Measurements from ENCODE around the gene OCRL.

OCRL gene

DNA sequence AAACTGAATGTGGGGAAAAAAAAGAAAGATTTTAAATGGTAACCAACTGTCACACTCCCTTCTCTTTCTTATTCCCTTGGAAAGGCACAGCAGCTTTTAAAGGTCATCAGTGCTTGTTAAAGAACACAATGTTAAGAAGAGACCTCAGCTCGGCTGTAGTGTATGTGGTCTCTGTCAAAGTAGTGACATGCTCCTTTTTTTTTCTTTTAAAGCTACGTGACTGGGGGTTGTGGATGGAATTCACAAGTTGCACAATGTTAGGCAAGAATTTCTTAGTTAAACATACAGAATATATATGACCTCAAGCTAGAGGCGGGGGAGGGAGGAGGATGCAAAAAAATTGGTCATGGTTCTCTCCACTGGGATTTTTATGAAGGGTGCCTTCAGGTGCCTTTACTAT is 45.6 kb downstream of the OCRL start:
- DNase-seq (ENCODE audit: low spot score), result no peak

DNA sequence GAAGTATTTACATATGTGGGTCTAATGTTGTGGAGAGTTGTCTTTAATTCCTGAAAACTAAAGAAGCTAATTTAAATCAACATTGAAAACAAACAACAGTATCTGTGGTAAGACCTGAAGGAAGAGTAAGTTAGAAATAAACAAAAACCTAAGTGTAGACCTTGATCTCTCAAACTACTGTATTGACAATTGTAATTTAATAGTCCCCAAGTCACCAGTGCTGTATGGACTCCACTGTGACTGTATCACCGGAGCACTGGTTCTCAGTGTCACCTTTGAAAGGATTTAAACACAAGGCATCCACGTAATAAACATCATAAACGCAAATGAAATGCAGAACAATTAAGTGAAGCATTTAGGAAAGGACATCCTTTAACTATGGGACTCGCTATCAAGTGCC is 46.4 kb downstream of the OCRL start:
- DNase-seq (ENCODE audit: low spot score), result no peak

DNA sequence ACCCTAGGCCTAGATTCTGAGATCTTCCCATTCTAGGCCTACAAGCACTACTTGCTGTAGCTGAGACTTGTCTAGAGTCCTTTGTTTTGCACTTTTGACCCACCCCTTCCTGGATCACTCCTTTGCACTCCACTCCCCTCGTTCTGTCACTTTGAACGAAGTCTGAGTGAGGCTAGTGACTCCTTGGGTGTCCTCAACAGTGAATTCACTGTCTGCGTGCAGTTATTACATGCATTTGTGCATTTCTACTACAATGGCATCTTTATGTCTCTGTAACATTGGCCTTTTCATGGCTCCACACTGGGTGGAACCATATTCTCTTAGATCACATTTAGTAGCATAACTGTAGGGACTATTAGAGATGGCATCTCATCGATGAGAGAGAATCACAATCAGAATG is 50.5 kb downstream of the OCRL start:
- DNase-seq (ENCODE audit: low spot score), result no peak

DNA sequence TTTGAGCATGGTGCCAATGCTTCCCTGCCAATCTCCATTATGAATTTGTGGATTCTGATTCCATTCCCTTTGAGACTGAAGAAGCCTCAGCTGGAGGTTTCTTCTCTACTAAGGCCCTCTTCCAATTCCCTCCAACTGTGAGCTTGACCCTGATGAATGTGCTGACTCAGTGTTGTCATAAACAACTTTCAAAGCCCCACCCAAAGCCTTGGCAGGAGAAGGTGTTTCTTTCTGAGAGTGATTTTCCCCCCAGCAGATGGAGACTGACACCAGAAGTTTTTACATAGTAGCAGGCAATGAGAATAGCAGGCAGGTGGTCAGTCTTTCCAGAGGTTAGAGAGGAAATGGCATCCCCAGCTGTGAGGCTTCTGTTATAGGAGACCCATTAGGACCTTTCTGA is 53.1 kb downstream of the OCRL start:
- peak; percentile 41 for DNase-seq (ENCODE audit: low spot score)

DNA sequence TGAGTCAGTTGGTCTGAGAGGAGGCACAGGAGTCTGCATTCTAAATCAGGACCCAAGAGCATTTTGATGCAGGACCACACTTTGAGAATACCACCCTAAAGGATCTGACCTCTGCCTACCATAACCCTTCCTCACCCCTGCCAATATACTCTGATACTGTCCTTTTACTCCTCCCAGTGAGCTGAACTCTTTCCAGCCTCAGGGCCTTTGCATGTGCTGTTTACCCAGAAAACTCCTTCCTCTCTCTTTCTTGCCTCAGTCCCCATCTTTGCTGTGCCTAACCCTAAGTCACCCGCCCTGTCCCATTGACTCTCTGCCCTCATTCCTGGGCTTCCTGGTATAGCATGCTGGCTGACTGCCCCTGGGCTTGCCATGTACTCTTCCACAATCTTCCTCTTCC is 54.7 kb downstream of the OCRL start:
- no peak for DNase-seq (ENCODE audit: low spot score)

DNA sequence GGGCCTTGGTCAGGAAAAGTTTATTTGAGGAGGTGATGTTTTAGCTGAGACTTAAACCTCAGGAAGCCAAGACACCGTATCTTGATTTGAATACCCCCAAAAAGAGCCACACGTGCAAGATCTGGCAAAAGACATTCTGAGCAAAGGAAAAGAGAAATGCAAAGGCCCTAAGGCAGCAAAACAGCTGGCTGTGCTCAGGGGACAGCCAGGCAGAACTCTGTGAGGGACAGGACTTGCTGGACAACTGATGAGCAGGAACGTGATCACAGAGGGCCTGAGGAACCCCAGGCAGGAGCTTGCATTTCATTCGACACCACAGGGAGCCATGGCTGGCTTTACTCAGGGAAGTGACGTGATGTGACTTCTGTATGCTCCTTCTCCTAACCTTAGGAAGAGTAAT is 56.0 kb downstream of the OCRL start:
- DNase-seq (ENCODE audit: low spot score), result no peak

DNA sequence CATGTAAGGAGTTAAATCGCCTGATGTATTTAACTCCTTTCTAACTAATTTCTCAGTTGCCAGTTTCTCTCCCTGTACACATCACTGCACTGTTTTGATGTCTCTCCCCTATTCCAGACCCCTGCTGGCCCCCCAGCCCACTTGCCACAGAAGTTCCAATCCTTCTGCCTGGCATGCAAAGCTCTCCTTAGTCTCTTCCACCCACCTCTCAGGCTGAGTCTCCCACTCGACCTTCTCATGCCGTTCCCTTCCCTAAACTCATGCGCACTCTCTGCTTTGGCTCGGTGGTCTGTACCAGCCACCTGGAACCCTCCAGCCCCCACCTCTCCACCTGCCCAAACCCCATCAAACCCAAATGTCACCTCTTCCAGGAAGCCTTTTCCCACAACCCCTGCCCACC is 57.8 kb downstream of the OCRL start:
- DNase-seq (ENCODE audit: low spot score), result no peak

DNA sequence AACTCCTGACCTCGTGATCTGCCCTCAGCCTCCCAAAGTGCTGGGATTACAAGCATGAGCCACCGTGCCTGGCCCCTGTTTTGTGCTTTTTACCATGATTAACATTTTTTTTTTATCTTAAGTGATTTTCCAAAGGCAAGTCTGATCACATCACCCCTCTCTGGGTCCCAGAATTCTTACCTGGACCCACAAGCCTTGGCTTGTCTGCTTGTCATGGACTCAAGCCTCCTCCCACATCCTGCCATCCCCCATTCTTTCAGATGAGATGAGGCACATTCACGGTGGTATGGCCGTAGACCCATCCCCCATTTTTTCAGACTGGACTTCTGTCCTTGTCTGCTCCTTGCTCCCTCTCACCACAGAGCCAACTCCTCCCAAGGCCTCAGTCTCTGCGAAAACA is 59.4 kb downstream of the OCRL start:
- no peak for DNase-seq (ENCODE audit: low spot score)

DNA sequence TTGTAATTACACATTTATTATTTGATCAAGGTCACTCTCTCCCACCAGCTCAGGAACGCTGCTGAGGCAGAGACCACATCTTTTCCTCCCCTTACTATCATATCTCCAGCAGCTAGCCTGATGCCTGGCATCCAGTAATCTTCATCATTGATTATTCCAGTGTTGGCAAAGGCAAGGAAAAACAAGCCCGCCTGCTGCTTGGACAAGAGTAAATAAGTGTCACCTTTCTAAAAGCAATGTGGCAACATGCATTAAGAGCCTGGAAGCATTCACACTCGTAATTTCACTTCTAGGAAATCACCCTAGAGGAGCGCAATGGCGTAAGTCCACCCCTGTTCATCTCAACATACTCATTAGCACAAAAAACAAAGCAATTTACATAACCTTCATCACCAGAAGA is 59.9 kb downstream of the OCRL start:
- no peak for DNase-seq (ENCODE audit: low spot score)

DNA sequence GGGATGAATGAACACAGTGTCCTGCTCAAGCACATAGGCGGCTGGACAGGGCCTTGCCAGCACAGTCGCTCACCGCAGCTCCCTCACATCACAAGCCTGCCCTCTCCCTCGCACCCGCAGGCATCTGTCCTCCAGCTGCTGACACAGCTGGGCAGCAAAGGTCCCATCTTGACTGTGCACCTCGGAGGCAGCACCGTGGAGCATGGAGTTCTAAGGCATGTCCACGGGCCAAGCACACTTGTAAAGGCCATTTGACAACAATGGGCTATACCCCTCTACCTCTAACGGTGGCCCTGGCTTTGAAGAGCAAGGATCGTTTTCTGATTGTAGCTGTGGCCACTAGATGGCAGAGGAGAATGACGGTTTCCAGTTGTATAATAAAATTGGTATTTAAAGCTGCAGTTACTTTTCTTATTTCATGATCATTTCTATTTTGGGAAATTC is 60.9 kb downstream of the OCRL start:
- DNase-seq (ENCODE audit: low spot score), result peak; percentile 46

DNA sequence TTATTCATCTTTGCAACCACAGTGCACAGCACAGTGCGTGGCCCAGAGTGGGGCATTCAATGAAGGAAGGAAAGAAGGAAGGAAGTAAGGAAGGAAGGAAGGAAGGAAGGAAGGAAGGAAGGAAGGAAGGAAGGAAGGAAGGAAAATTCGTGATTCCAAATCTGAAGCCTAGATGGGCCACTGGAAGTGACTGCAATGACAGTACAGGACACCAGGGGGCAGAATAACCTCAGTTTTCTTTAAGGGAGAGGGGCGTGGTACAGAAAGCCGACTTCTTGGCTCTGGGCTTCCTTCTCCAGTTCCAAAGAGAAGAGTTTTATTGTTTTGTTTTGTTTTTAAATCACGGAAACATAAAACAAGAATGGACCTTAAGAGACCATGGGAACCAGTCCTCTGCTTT is 66.9 kb downstream of the OCRL start:
- DNase-seq (ENCODE audit: low spot score), result peak; percentile 81

DNA sequence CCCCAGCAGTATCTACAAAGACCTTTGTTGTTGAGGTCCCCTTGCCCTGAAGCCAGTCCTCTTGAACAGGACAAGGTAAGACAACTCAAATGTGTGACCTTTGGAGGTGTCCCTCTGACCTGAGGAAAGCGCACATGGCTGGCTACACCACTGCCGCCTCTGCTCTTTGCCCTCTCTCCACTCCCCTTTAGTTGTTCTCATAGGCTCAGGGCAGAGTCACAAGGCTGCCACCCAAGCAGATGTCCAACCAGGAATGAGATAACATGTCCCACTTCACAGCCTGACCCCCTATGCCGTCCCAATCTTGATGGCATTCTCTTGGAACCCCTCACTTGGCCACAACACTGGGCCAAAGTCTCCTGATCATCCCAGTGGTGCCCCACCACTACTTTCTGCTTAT is 68.4 kb downstream of the OCRL start:
- no peak for DNase-seq (ENCODE audit: low spot score)

DNA sequence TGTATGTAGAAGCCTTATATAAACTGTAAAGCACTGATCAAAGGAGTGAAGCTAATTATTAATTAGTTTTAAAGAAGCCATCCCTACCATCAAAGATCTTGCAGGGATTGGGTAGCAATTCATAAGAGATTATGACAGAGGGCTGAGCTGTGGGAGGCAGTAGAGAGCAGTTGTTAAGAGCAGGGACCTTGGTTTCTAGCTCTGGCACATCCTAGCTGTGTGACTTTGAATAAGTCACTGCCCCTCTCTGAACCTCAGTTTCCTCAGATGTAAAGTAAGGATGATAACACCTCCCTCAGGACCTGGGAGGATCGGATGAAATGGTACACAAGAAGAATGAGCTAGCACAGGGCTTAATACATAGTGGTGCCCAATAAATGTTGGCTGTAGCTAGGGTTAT is 69.3 kb downstream of the OCRL start:
- DNase-seq (ENCODE audit: low spot score), result no peak

DNA sequence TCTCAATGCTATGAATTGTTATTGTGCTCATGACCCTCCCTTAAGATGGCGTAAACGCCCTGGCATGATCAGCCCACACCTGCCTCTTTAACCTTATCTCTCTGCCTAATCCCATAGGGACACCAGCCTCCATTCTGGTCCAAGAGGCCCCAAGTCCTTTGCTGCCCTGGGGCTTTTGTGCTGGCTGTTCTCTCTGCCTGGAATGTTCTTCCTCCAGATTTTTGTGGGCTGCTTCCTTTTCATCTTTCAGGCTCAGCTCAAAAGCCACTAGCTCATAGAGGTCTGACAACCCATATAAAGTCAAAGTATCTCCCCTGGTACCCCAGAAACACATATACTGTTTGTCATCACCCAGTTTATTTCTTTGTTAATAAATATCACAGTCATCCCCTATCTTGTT is 72.3 kb downstream of the OCRL start:
- no peak for DNase-seq (ENCODE audit: low spot score)

DNA sequence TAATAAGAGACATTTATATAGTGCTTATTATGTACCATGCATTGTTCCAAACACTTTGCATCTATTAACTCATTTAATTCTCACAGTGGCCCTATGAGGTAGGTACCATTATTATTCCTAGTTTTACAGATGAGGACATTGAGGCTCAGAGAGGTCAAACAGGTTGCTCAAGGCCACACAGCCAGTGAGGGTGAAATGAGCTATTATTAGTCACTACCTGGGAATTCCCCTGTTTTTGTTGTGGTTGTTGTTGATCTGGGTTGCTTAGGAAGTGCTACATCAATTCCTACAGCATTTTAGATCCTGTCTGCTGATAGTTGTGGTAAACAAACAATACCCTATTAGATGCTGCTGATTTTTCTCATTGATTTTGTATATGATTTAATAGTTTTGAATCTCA is 73.5 kb downstream of the OCRL start:
- DNase-seq (ENCODE audit: low spot score), result no peak

DNA sequence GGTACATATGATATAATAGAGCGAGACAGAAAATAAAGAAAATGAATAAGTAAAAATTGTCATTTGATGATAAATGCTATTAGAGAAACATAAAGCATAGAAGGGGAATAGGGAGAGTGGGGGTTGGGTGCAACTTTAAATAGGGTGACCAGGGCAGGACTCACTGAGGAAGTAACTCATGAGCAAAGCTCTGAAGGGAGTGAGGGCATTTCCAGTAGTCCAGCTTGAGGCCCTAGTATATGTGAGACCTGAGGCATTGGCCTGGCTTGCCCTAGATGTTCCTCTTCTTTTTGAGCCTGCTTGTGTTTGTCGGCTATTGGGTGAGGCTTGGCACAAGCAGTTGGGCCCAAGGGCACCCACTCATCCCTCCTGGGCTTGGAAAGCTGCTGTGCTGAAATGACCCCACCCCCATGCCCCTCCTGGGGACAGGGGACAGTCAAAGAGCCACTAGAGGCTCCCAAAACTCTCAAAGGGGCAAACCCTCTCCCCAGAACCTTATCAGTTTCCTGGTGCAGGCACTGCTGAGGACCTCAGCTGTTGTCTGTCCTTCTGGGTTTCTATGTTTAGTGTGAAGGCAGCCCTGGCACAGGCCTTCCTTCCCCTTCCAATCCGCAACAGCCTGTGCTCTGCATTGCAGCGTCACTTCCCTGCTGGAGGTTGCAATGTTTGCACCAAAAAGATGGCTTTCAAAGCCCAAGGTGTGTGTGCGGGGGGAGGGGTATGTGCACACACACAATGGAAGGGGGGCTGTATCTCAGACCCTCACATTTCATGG is 74.6 kb downstream of the OCRL start:
- no peak for DNase-seq (ENCODE audit: low spot score)

DNA sequence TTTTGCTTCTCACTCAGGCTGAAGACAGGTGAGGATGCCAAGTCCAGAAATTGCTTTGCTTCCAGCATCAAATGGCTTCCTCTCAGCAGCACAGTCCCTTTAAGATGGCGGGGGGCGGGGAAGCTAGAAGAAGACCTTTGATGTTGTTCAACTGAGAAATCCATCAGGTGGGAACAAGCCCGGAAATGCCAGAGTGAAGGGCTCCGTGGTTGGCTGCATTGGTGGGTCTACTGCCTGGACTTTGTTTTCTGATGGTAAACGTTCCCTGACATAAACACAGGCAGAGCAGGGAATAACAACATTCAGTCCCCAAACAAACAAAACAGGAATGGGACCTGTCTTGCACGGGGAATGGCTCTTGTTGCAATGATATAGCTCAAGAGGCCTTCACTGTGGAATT is 77.4 kb downstream of the OCRL start:
- DNase-seq (ENCODE audit: low spot score), result no peak

DNA sequence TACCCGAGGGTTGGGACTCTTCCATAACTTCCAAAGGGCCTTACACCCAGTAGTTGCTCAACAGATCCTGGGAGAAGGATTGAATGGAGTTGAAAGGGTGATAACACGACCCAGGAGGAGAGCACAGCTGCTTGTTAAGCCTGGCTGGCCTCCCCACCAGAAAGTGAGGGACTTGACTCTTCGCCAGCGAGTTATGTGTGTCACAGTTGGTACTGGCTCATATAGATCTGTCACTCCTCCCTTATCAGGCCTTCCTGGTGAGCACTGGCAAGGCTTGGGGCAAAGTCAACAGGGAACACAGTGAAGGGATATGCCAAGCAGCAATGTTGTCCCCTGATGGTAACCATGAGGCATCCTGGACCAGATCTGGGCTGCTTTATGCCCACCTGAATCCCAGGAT is 78.9 kb downstream of the OCRL start:
- no peak for DNase-seq (ENCODE audit: low spot score)

DNA sequence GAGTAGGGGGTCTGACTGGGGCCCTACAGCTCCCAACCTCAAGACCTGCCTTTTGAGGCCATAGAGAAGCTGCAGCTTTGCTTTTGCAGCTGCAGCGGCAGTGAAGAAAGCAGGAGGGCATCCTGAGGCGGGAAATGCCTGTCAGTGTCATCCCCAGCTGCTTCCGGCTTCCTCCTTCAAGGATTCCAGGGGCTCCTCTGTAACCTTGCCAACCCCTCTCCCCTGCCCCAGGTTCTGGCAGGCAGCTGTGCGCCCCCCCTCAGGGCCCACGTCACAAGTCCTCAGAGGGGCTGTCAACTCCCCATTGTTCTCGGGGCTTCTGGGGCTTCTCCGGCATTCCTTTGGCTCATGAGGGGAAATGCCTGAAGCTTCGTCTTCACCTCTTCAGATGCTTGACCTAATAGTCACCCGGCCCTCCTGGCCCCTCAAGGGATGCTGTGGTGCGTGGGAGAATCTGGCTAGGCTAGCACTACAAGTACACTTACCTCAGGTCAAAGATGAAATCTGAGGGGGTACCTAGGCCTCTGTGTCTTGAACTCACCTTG is 82.8 kb downstream of the OCRL start:
- DNase-seq (ENCODE audit: low spot score), result no peak

DNA sequence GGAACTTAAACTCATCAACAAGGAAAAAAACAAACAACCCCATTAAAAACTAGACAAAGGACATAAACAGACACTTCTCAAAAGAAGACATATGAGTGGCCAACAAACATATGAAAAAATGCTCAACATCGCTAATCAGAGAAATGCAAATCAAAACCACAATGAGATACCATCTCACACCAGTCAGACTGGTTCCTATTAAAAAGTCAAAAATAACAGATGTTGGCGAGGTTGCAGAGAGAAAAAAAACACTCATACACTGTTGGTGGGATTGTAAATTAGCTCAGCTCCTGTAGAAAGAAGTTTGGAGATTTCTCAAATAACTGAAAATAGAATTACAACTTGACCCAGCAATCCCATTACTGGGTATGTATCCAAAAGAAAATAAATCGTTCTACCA is 86.0 kb downstream of the OCRL start:
- no peak for DNase-seq (ENCODE audit: low spot score)

DNA sequence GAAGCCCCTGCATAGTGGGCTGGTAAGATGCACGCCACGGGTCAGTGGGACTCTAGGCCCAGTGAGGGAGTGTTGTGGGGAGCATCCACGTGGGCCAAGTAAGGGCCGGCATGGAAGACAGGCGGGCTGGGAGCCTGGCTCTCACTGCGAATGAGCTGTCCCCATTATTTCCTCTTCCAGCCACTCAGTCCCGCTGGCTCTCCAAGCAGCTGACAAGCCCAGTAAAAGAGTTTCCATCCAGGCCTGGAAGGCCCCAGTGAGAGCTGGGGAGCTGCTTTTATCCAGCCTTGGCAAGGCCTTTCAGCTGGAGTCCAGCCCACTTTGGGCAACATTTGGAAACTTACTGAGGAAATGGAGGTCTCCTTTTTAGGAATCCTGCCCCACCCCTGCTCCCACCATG is 89.8 kb downstream of the OCRL start:
- no peak for DNase-seq (ENCODE audit: low spot score)

DNA sequence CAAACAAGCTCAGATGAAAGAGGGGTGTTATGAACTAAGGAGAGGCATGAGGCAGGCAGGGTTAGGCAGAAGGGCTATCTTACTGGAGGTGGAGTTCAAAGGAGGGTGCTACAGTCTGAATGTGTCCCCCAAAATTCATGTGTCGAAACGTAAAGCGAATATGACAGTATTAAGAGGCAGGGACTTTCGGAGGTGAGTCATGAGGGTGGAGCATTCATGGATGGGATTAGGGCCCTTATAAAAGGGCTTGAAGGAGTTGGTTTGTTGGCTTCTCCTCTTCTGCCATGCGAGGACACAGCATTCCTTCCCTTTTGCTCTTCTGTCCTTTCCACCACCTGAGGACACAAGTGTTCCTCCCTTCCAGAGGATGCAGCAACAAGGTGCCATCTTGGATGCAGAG is 91.8 kb downstream of the OCRL start:
- DNase-seq (ENCODE audit: low spot score), result no peak

DNA sequence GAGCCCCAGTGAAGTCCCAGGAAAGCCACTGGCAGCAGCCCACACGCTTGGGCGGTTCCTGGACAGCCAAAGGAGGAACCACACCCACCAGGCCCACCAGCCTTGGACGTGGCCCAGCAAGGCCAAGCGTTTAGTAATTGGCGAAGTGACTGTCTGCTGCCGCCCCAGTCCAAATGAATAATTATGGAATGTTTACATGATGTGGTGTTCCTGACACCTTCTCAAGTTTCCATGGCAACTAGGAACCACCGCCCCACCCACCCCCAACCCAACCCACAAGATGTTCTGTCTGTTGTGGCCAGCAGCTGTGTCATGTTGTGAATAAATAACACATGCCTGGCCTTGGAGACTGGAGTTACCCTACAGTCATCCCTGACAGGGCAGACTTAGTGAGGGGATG is 92.4 kb downstream of the OCRL start:
- peak; percentile 25 for DNase-seq (ENCODE audit: low spot score)

DNA sequence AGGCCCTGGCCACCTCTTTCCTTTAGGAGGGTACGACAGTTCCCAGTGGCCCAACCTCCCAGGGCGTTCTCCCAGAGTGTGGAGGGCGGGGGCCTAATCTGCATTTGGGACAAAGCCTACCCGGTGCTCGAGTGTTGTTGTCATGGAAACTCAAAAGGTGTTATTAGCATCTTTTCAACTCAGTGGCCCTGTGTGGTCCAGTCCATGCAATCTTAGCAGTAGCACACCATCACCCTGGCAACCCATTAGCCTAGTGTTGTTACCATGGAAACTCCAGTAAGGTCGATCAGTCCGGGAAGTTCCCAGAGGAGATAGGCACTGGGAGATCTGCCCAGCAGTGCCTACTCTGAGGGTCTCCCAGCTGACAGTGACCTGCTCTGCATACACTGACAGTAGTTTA is 94.5 kb downstream of the OCRL start:
- DNase-seq (ENCODE audit: low spot score), result no peak

Measured in AG08395 (cell line).